ENCODE data around the gene LRMDA.

- TF ChIP-seq CTCF (tag by site-specific recombination; IDR thresholded peaks at IDR 0.05): no peak
- TF ChIP-seq ZNF791 (tag by site-specific recombination; IDR thresholded peaks at IDR 0.05): no peak
- TF ChIP-seq ZBTB7A (tag by site-specific recombination; IDR thresholded peaks at IDR 0.05; ENCODE audit: low read depth): no peak
- no peak for TF ChIP-seq ZNF621 (tag by site-specific recombination; IDR thresholded peaks at IDR 0.05)
- no peak for TF ChIP-seq PRDM4 (tag by site-specific recombination; IDR thresholded peaks at IDR 0.05)
- TF ChIP-seq SCRT2 (tag by site-specific recombination; IDR thresholded peaks at IDR 0.05): no peak
- TF ChIP-seq HOXA7 (CRISPR knock-in tag; IDR thresholded peaks at IDR 0.05; ENCODE audit: borderline replicate concordance): no peak
- no peak for TF ChIP-seq ZNF114 (tag by site-specific recombination; IDR thresholded peaks at IDR 0.05)
- TF ChIP-seq ZNF596 (tag by site-specific recombination; IDR thresholded peaks at IDR 0.05): no peak
These were observed 606.2 kb downstream of the LRMDA start for GRCh38 chr10:76037531-76038155.
